GM19468 (cell line): Measurements from ENCODE around the gene DAGLB.
"Not testable (repeated sequence)": the region's sequence is repeated elsewhere in the genome, so short reads cannot be mapped to it uniquely, and the experiment has no call there.

ENCODE experiments used
- ATAC-seq: cut with Tn5 transposase; IDR thresholded peaks from one replicate; pipeline ENCODE4 v1.9.1; 2021; ENCODE audit warnings: mild to moderate bottlenecking, moderate library complexity, moderate number of reproducible peaks; ENCODE audit not compliant: unreplicated experiment; ENCODE audit errors: extremely low read depth

Gene DAGLB

GRCh38 chr7:6380310-6381095 is 67.3 kb downstream of the DAGLB start:
- ATAC-seq, result no peak

- ATAC-seq, result no peak
These were observed 67.9 kb downstream of the DAGLB start for GRCh38 chr7:6379886-6380285.

GRCh38 chr7:6378556-6378955 is 69.2 kb downstream of the DAGLB start:
- not testable (repeated sequence) for ATAC-seq

GRCh38 chr7:6376820-6377219 is 70.9 kb downstream of the DAGLB start:
- no peak for ATAC-seq

- ATAC-seq, result no peak
These were observed 72.2 kb downstream of the DAGLB start for GRCh38 chr7:6375348-6376101.

- no peak for ATAC-seq
These were observed 80.0 kb downstream of the DAGLB start for GRCh38 chr7:6367701-6368211.

- ATAC-seq, result no peak
These were observed 82.3 kb downstream of the DAGLB start for GRCh38 chr7:6365451-6365850.

- ATAC-seq, result no peak
These were observed 86.9 kb downstream of the DAGLB start for GRCh38 chr7:6360841-6361240.

- no peak for ATAC-seq
These were observed 88.0 kb downstream of the DAGLB start for GRCh38 chr7:6359734-6360133.
